Tibial nerve (tissue), 4 donors: ENCODE measurements around the gene PGF. TPM values are rescaled to one million over a fixed set of nuclear protein-coding genes. Genes with fewer than 3 reads are reported as not detected.

ENCODE experiments used
- DNase-seq, 2 donors: peaks; one replicate each; pipeline ENCODE4 v3.0.0-alpha.2; 2019; ENCODE audit warnings: low spot score in 2 of 2
- H3K27ac ChIP-seq, 4 donors: fragments of 200-600 bp; sonication (generic) in 3 of 4; one replicate each; pipeline ENCODE4 v1.5.1; 2017 to 2019; ENCODE audit warnings: mild to moderate bottlenecking in 1 of 4
- H3K27me3 ChIP-seq, 2 donors: fragments of 200-600 bp; sonication (generic) in 1 of 2; one replicate each; pipeline versions ENCODE4 v1.5.1 to v1.6.0; 2017 to 2019
- H3K36me3 ChIP-seq, 3 donors: fragments of 200-600 bp; sonication (generic); one replicate each; pipeline ENCODE4 v1.5.1; 2018 to 2019
- H3K4me1 ChIP-seq, 4 donors: fragments of 200-600 bp; sonication (generic) in 3 of 4; one replicate each; pipeline ENCODE4 v1.5.1; 2017 to 2019
- H3K4me3 ChIP-seq, 4 donors: fragments of 200-600 bp; sonication (generic) in 3 of 4; one replicate each; pipeline ENCODE4 v1.5.1; 2017 to 2019; ENCODE audit warnings: mild to moderate bottlenecking in 1 of 4, moderate library complexity in 1 of 4
- H3K9me3 ChIP-seq, 4 donors: fragments of 200-600 bp; sonication (generic) in 3 of 4; one replicate each; pipeline ENCODE4 v1.5.1; 2017 to 2019
- CTCF ChIP-seq, 5 experiments: fragments of 200-600 bp in 3 of 5; fragments of 450-650 bp in 2 of 5; sonication (generic) in 3 of 5; IDR thresholded peaks; one replicate each; pipeline ENCODE4 v1.5.1; 2016 to 2019; ENCODE audit warnings: antibody characterized with exemption in 5 of 5, mild to moderate bottlenecking in 3 of 5, moderate library complexity in 2 of 5
- EP300 ChIP-seq, 2 donors: sonication (generic); formaldehyde crosslinking; IDR thresholded peaks; one replicate each; pipeline ENCODE4 v1.6.1; 2017; ENCODE audit warnings: antibody characterized with exemption in 2 of 2, mild to moderate bottlenecking in 1 of 2
- POLR2A ChIP-seq, 2 donors: fragments of 450-650 bp; IDR thresholded peaks; one replicate each; pipeline ENCODE4 v1.6.1; 2017; ENCODE audit warnings: antibody characterized with exemption in 2 of 2, mild to moderate bottlenecking in 2 of 2, moderate library complexity in 2 of 2
- WGBS, 2 donors: methylation state at CpG; one replicate each; pipeline ENCODE4 v1.1.5; 2018; 5-methylcytosine and 5-hydroxymethylcytosine counted together
- total RNA-seq, 4 donors: library from RNA; depleted of rRNA; stranded (reverse); fragments of >200 nt; gene quantifications; one replicate each; pipeline ENCODE4 v1.1.0, GENCODE V29; 2016

PGF gene
- total RNA-seq, 4 donors from 2014 or later = 13.2 to 39.5 (median 18.0) TPM

- no peaks in the 10 kb centered on the region for H3K36me3 ChIP-seq
- no peaks in the 10 kb centered on the region for H3K9me3 ChIP-seq
- no peak for TF ChIP-seq POLR2A (IDR thresholded peaks at IDR 0.05)
- TF ChIP-seq CTCF (IDR thresholded peaks at IDR 0.05) = no peak
- no peak for TF ChIP-seq EP300 (IDR thresholded peaks at IDR 0.05)
- H3K27ac ChIP-seq = peak overlapping the region in 3 of 4 donors; percentile 43 to 72 (median 71)
- no peaks in the 10 kb centered on the region for H3K27me3 ChIP-seq
- peaks cover 0 to 52% (median 25%) of the 10 kb centered on the region in 4 donors for H3K4me1 ChIP-seq
- no peak for DNase-seq
- WGBS, 2 donors = 81 to 84% methylated on average over 5 of the region's 5 CpGs
- H3K4me3 ChIP-seq = no peak overlapping the region
These were observed 38.2 kb downstream of the PGF start for GRCh38 chr14:74917178-74917543.

- WGBS, 2 donors = 25 to 26% methylated on average over 7 of the region's 7 CpGs
- TF ChIP-seq POLR2A (IDR thresholded peaks at IDR 0.05) (no peak), EP300 (IDR thresholded peaks at IDR 0.05) (no peak), CTCF (IDR thresholded peaks at IDR 0.05) (no peak)
- no peaks in the 10 kb centered on the region for H3K36me3 ChIP-seq
- no peak for DNase-seq
- no peaks in the 10 kb centered on the region for H3K9me3 ChIP-seq
- peaks cover 0 to 52% (median 25%) of the 10 kb centered on the region in 4 donors for H3K4me1 ChIP-seq
- H3K4me3 ChIP-seq = no peak overlapping the region
- peak overlapping the region in 2 of 4 donors; percentile 71 to 72 for H3K27ac ChIP-seq
- no peaks in the 10 kb centered on the region for H3K27me3 ChIP-seq
These were observed 39.6 kb downstream of the PGF start for GRCh38 chr14:74915826-74916225.

GRCh38 chr14:74915426-74915825, 40.0 kb downstream of the PGF start:
- H3K27ac ChIP-seq = peak overlapping the region in 2 of 4 donors; percentile 71 to 72
- DNase-seq = no peak
- WGBS, 2 donors = 38 to 73% methylated on average over 4 of the region's 4 CpGs

GRCh38 chr14:74913986-74914573, 41.3 kb downstream of the PGF start:
- Histone ChIP-seq H3K27me3 (no peaks in the 10 kb centered on the region), H3K4me3 (no peak overlapping the region), H3K27ac (peak overlapping the region in 3 of 4 donors; percentile 20 to 80 (median 72)), H3K9me3 (no peaks in the 10 kb centered on the region), H3K36me3 (no peaks in the 10 kb centered on the region), H3K4me1 (peaks cover 0 to 52% (median 25%) of the 10 kb centered on the region in 4 donors)
- WGBS, 2 donors = 25 to 36% methylated on average over 6 of the region's 6 CpGs
- DNase-seq = peak; percentile 68 to 81
- no peak for TF ChIP-seq POLR2A (IDR thresholded peaks at IDR 0.05)
- TF ChIP-seq EP300 (IDR thresholded peaks at IDR 0.05) = peak in 1 of 2 donors; percentile 67
- TF ChIP-seq CTCF (IDR thresholded peaks at IDR 0.05) = peak; percentile 58 to 82 (median 77)

More at GRCh38 chr14:74915426-74915825, 40.0 kb downstream of the PGF start:
- Histone ChIP-seq H3K4me1 (peaks cover 0 to 52% (median 25%) of the 10 kb centered on the region in 4 donors), H3K9me3 (no peaks in the 10 kb centered on the region), H3K4me3 (no peak overlapping the region), H3K27me3 (no peaks in the 10 kb centered on the region), H3K36me3 (no peaks in the 10 kb centered on the region)
- no peak for TF ChIP-seq CTCF (IDR thresholded peaks at IDR 0.05)
- TF ChIP-seq EP300 (IDR thresholded peaks at IDR 0.05) = no peak
- no peak for TF ChIP-seq POLR2A (IDR thresholded peaks at IDR 0.05)

- TF ChIP-seq POLR2A (IDR thresholded peaks at IDR 0.05) (no peak), EP300 (IDR thresholded peaks at IDR 0.05) (no peak), CTCF (IDR thresholded peaks at IDR 0.05) (no peak)
These were observed 41.9 kb downstream of the PGF start for GRCh38 chr14:74913393-74913910.

More at GRCh38 chr14:74913393-74913910, 41.9 kb downstream of the PGF start:
- Histone ChIP-seq H3K4me3 (no peak overlapping the region), H3K9me3 (no peaks in the 10 kb centered on the region), H3K36me3 (no peaks in the 10 kb centered on the region), H3K4me1 (peaks cover 0 to 51% (median 25%) of the 10 kb centered on the region in 4 donors), H3K27ac (peak overlapping the region in 2 of 4 donors; percentile 72 to 80), H3K27me3 (no peaks in the 10 kb centered on the region)
- no peak for DNase-seq
- 64 to 69% methylated on average over 5 of the region's 5 CpGs for WGBS, 2 donors
